Fibroblast of lung (primary cell): Measurements from ENCODE around the gene ADD3.

Source experiments
- EZH2 ChIP-seq: IDR thresholded peaks from 2 replicates; pipeline ENCODE4 v1.5.1; 2012; ENCODE audit warnings: low read length, control low read depth, mild to moderate bottlenecking; ENCODE audit errors: missing control alignments
- TF ChIP-seq, protein P1 (sequence below), 2 donors: IDR thresholded peaks in 1 of 2; conservative IDR thresholded peaks in 1 of 2; 1 replicate in 1 of 2; 2 replicates in 1 of 2; pipeline ENCODE4 v1.5.1; 2011 to 2012; ENCODE audit warnings: low read length in 2 of 2, control low read depth in 1 of 2, inconsistent platforms in 1 of 2, low read depth in 1 of 2, mild to moderate bottlenecking in 1 of 2

DNA sequence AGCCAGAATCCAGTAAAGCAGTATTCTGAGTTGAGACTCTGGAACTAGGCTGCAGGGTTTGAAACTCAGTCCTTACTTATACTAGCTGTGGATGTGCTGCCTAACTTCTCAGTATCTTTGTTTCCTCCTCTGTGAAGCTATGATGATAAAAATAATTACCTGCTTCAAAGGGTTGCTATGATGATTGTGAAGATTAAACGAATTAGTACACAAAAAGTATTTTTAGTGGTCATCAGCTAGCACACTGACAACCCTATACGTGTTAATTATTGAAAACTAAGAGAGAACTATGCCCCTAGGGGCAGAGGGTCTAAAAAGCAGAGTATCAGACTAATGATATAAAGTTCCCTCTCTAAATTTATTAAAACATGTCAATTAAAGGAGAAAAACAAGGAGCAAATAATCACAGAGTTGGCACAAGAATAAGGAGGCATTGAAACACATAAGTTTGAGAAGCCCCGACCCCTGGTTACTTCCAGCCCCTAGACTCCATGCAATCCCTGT is 34.4 kb upstream of the ADD3 start:
- TF ChIP-seq, protein P1, sequence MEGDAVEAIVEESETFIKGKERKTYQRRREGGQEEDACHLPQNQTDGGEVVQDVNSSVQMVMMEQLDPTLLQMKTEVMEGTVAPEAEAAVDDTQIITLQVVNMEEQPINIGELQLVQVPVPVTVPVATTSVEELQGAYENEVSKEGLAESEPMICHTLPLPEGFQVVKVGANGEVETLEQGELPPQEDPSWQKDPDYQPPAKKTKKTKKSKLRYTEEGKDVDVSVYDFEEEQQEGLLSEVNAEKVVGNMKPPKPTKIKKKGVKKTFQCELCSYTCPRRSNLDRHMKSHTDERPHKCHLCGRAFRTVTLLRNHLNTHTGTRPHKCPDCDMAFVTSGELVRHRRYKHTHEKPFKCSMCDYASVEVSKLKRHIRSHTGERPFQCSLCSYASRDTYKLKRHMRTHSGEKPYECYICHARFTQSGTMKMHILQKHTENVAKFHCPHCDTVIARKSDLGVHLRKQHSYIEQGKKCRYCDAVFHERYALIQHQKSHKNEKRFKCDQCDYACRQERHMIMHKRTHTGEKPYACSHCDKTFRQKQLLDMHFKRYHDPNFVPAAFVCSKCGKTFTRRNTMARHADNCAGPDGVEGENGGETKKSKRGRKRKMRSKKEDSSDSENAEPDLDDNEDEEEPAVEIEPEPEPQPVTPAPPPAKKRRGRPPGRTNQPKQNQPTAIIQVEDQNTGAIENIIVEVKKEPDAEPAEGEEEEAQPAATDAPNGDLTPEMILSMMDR (conservative IDR thresholded peaks at IDR 0.05 in 1 of 2, IDR thresholded peaks at IDR 0.05 in 1 of 2; ENCODE audit: low read depth in 1 of 2, low read length in 2 of 2) = no peak
- TF ChIP-seq EZH2 = no peak
